ENCODE results near the gene AK5. TPM values are rescaled to one million over a fixed set of nuclear protein-coding genes. Genes with fewer than 3 reads are reported as not detected.

AK5 gene
- total RNA-seq, 1 experiment from 2014 or later: 3.0 TPM

GRCh38 chr1:77585610-77586314, 303.9 kb downstream of the AK5 start:
- CTCF ChIA-PET: no interaction called here
- no peaks in the 10 kb centered on the region for H3K27me3 ChIP-seq (ENCODE audit: control insufficient read depth, insufficient read depth, low read length)
- intact Hi-C loops (cut with micrococcal nuclease; ENCODE audit: unreplicated experiment): no loop called here
- H3K4me1 ChIP-seq (ENCODE audit: control insufficient read depth, insufficient read depth, low read length): peaks cover 2% of the 10 kb centered on the region; the same call in 1 of the 2 replicates
- BruUV-seq (replicated peaks): no TSS peak
- peaks cover 4% of the 10 kb centered on the region; the same call in 1 of the 2 replicates for H3K36me3 ChIP-seq (ENCODE audit: control insufficient read depth, insufficient read depth, low read length)
- TF ChIP-seq REST (IDR thresholded peaks at IDR 0.05; ENCODE audit: insufficient read depth in 1 of 2, low read depth in 2 of 2, low read length in 1 of 2) (no peak), CTCF (IDR thresholded peaks at IDR 0.05) (no peak), TCF7L2 (IDR thresholded peaks at IDR 0.05; ENCODE audit: low read depth, low read length) (no peak), POLR2AphosphoS5 (IDR thresholded peaks at IDR 0.05; ENCODE audit: low read depth, low read length) (no peak), SIN3A (IDR thresholded peaks at IDR 0.05; ENCODE audit: borderline replicate concordance, insufficient read depth, low read depth, low read length) (no peak)
- POLR2A ChIA-PET: no interaction called here
- no peak overlapping the region for H3K27ac ChIP-seq (ENCODE audit: low read length)
- no peaks in the 10 kb centered on the region for H3K9me3 ChIP-seq (ENCODE audit: control insufficient read depth, insufficient read depth, low read depth, low read length)
- no peak overlapping the region for H3K4me3 ChIP-seq (ENCODE audit: low read depth in 2 of 2, low read length in 2 of 2)
- ATAC-seq: no peak
- in situ Hi-C loops (cut with HindIII; ENCODE audit: low pct_unique_long_range_greater_than_20kb, low sequenced_read_pairs): no loop called here
- DNase-seq (ENCODE audit: low read depth, low spot score): no peak

GRCh38 chr1:77589231-77589630, 307.4 kb downstream of the AK5 start:
- POLR2A ChIA-PET: no interaction called here
- Histone ChIP-seq H3K27me3 (ENCODE audit: control insufficient read depth, insufficient read depth, low read length) (no peaks in the 10 kb centered on the region), H3K36me3 (ENCODE audit: control insufficient read depth, insufficient read depth, low read length) (no peaks in the 10 kb centered on the region; the same call in 1 of the 2 replicates), H3K4me1 (ENCODE audit: control insufficient read depth, insufficient read depth, low read length) (peaks cover 2% of the 10 kb centered on the region; the same call in 1 of the 2 replicates), H3K27ac (ENCODE audit: low read length) (no peak overlapping the region), H3K9me3 (ENCODE audit: control insufficient read depth, insufficient read depth, low read depth, low read length) (no peaks in the 10 kb centered on the region), H3K4me3 (ENCODE audit: low read depth in 2 of 2, low read length in 2 of 2) (no peak overlapping the region)
- in situ Hi-C loops (cut with HindIII; ENCODE audit: low pct_unique_long_range_greater_than_20kb, low sequenced_read_pairs) (no loop called here), intact Hi-C loops (cut with micrococcal nuclease; ENCODE audit: unreplicated experiment) (no loop called here)
- ATAC-seq (no peak), DNase-seq (ENCODE audit: low read depth, low spot score) (no peak)
- no TSS peak for BruUV-seq (replicated peaks)
- CTCF ChIA-PET: no interaction called here
- TF ChIP-seq TCF7L2 (IDR thresholded peaks at IDR 0.05; ENCODE audit: low read depth, low read length) (no peak), SIN3A (IDR thresholded peaks at IDR 0.05; ENCODE audit: borderline replicate concordance, insufficient read depth, low read depth, low read length) (no peak), REST (IDR thresholded peaks at IDR 0.05; ENCODE audit: insufficient read depth in 1 of 2, low read depth in 2 of 2, low read length in 1 of 2) (no peak)
